Bronchial epithelial cell (primary cell): ENCODE results near the gene WFDC1. TPM values are rescaled to one million over a fixed set of nuclear protein-coding genes. Genes with fewer than 3 reads are reported as not detected.

Experiments used
- DNase-seq: peaks from one replicate; pipeline ENCODE4 v3.0.0-alpha.2; 2010; ENCODE audit warnings: low read depth
- FAIRE-seq: peaks from 2 replicates; lab custom pipeline; 2011; peaks lifted over from hg19 to GRCh38; lab: Jason Lieb, UNC
- H3K27me3 ChIP-seq: 2 replicates; pipeline ENCODE4 v1.5.1; 2011; ENCODE audit warnings: low read length; ENCODE audit not compliant: control insufficient read depth, insufficient read depth
- H3K36me3 ChIP-seq: 2 replicates; pipeline ENCODE4 v1.5.1; 2011; ENCODE audit warnings: low read length; ENCODE audit not compliant: control insufficient read depth, insufficient read depth
- H3K4me3 ChIP-seq: 2 replicates; pipeline ENCODE4 v1.5.1; 2011; ENCODE audit warnings: mild to moderate bottlenecking, low read depth, low read length, control low read depth
- CTCF ChIP-seq: IDR thresholded peaks from 2 replicates; pipeline ENCODE4 v1.5.1; 2011; ENCODE audit warnings: mild to moderate bottlenecking, moderate library complexity, low read length, control low read depth, inconsistent platforms; ENCODE audit not compliant: insufficient read depth, severe bottlenecking
- total RNA-seq: library from RNA; depleted of rRNA; stranded (reverse); fragments of >200 nt; gene quantifications from 2 replicates; pipeline ENCODE4 v1.2.1, GENCODE V29; 2014

WFDC1 gene
- total RNA-seq, 1 donor from 2014 or later: not detected

DNA sequence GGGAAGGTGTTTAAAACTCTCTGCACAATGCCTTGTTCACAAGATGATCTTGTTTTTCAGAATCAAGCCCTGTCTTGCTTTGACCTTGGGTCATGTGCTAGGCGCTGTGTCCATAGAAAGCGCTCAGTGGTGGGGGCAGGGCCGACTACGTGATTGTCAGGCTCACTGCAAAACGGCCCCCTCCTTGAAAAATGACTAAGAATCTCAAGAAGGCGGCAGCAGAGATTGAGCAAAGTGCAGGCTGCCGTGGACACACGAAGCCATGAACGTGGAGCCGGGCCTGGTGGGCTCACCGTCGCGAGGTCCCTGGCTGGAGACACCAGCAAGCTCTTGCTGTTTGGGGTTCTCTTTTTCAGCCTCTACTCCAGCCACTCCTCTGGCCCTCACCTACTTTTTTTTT is 83.9 kb downstream of the WFDC1 start:
- Histone ChIP-seq H3K4me3 (no peak overlapping the region), H3K36me3 (no peaks in the 10 kb centered on the region), H3K27me3 (no peaks in the 10 kb centered on the region)
- no peak for TF ChIP-seq CTCF
- FAIRE-seq: no peak
- DNase-seq: peak; percentile 90

- H3K36me3 ChIP-seq: no peaks in the 10 kb centered on the region
- no peak for FAIRE-seq
- no peak for DNase-seq
- H3K4me3 ChIP-seq: no peak overlapping the region
- no peaks in the 10 kb centered on the region for H3K27me3 ChIP-seq
- no peak for TF ChIP-seq CTCF
These were observed 84.5 kb downstream of the WFDC1 start for GRCh38 chr16:84379008-84379708.

Other genes starting within 250 kb of the WFDC1 start
- 63.4 and 67.3 TPM in 2 replicates for gene MBTPS1, start 177.9 kb upstream of the WFDC1 start, total RNA-seq
- gene HSDL1, start 149.7 kb upstream of the WFDC1 start, total RNA-seq: 25.9 and 36.3 TPM in 2 replicates
- gene DNAAF1, start 149.6 kb upstream of the WFDC1 start, total RNA-seq: not detected in 2 replicates
- gene TAF1C, start 107.8 kb upstream of the WFDC1 start, total RNA-seq: 7.3 and 7.9 TPM in 2 replicates
- not detected in 2 replicates for gene ADAD2, start 103.7 kb upstream of the WFDC1 start, total RNA-seq
- gene KCNG4, start 54.9 kb upstream of the WFDC1 start, total RNA-seq: not detected in 2 replicates
- gene ATP2C2, start 73.7 kb downstream of the WFDC1 start, total RNA-seq: 32.1 and 204 TPM in 2 replicates
- 36.7 and 47.9 TPM in 2 replicates for gene MEAK7, start 209.8 kb downstream of the WFDC1 start, total RNA-seq